COLO829 (cell line): ENCODE measurements around the gene CIAO2B.
"Not testable (repeated sequence)": the region's sequence is repeated elsewhere in the genome, so short reads cannot be mapped to it uniquely, and the experiment has no call there.

Experiments
- DNase-seq: peaks from one replicate; pipeline ENCODE4 v3.0.0; 2012; ENCODE audit warnings: low spot score

Gene CIAO2B

GRCh38 chr16:66955363-66956153, 21.4 kb upstream of the CIAO2B start:
- DNase-seq: not testable (repeated sequence)

GRCh38 chr16:66954097-66954659, 20.0 kb upstream of the CIAO2B start:
- peak; percentile 68 for DNase-seq

GRCh38 chr16:66953462-66954096, 19.4 kb upstream of the CIAO2B start:
- no peak for DNase-seq

DNA sequence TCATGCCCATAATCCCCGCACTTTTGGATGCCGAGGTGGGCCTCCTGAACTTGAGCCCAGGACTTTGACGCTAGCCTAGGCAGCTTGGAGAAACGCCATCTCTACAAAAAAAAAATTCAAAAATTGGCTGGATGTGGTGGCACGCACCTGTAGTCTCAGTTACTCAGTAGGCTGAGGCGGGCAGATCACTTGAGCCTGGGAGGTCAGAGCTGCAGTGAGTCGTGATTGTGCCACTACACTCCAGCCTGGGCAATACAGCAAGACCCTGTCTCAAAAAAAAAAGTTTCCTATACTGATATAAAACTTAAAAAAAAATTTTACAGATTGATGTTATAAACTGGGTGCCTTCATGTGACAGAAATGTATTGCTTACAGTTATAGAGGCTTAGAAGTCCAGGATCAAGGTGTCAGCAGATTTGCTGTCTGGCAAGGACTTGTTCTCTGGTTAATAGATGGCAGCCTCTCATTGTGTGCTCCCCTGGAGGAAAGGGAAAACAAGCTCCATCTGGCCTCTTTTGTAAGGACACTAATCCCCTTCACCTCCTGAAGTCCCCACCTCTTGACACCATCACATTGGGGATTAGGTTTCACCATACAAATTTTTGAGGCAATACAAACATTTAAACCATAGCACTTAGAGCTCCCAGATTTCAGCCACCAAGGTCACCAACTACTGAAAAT, 18.4 kb upstream of the CIAO2B start:
- DNase-seq: no peak

DNA sequence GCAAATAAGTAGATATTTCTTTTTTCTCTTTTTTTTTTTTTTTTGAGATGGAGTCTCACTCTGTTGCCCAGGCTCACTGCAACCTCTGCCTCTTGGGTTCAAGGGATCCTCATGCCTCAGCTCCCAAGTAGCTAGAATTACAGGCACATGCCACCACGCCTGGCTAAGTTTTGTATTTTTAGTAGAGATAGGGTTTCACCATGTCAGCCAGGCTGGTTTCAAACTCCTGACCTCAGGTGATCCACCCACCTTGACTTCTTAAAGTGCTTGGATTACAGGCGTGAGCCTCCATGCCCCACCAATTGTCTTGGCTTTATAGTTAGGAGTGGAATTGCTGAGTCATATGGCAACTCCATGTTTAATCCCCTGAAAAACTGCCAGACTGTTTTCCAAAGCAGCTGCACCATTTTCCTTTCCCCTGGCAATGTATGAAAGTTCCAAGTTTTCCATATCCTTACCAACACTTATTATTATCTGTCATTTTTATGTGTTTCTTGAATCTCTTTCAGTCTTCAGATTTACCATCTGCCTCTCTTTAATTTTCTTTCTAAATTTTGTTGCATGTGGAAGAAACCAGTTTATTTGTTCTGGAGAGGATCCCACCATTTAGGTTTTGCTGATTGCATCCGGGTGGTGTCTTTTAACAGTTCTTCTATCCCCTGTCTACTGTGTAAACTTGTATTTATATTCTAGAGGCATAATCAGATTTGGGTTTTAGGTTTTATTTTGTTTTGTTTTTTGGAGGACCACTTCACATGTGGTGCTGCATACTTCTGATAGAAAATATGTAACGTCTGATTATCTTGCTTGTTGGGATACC, 17.0 kb upstream of the CIAO2B start:
- no peak for DNase-seq

- no peak for DNase-seq
These were observed 16.2 kb upstream of the CIAO2B start for GRCh38 chr16:66950437-66950836.

GRCh38 chr16:66949472-66949871, 15.3 kb upstream of the CIAO2B start:
- DNase-seq: no peak

DNA sequence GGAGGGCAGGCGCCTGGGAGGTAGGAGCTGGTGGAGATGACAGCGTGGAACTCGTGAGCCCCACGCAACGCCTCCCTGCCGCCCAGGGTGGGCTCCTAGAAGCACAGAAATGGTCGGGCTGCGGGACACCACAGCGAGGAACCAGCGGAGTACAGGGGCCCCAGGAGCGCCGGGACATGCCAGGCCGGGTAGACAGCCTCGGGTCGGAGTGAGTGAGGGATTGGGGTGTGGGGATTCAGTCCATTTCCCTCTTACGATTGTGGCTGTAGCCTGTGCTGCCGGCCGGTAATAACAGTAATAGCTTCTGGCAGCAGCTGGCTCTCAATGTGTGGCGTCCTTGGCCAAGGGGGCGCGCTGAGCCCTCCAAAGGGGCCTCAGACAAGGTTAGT, 14.6 kb upstream of the CIAO2B start:
- no peak for DNase-seq

DNA sequence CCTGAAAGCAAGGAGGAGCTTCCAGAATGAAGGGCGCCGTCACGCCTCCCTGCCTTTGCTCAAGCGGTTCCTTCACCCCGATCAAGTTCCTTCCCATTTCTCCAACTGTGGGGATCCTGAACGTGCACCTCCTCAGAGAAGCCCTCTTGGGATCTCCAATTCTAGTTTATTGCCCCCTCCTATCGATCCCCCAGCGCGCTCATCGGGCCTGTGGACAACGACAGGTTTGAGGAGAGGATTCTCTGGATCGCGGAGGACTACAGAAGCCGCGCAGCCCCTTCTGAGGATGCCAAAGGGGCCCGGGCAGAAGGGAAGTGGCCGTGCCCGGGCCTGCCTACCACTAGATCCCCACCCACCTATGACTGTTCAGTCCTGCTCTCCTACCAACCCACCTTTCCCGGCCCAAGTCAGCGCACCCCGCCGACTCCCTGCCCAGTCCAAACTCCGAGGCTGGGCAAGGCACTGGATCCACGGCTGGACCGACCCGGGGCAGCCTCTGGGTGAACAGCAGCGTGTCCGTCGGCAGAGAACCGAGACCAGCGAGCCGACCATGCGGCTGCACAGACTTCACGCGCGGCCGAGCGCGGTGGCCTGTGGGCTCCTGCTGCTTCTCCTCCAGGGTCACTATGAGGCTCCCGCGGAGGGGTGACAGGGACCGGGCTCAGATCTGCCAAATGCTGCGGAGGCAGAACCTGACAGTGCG, 14.1 kb upstream of the CIAO2B start:
- no peak for DNase-seq

GRCh38 chr16:66947302-66948065, 13.3 kb upstream of the CIAO2B start:
- DNase-seq: peak; percentile 84

DNA sequence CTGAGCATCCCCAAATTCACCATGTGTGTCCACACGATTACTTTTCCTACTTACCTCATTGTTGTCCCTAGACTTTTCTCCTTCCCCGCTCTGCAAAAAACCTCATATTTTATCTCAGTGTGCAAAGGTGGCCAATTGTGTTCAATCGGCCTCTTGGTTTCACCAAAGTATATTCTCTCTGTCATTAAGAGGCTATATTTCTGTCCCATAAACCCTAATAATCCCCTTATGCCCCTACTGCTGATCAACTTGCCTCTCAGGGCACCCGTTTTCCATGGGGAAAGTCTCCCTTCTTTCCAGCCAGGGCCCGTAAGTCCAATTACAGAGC, 12.7 kb upstream of the CIAO2B start:
- no peak for DNase-seq

GRCh38 chr16:66946541-66946940, 12.3 kb upstream of the CIAO2B start:
- DNase-seq: no peak

- DNase-seq: no peak
These were observed 11.7 kb upstream of the CIAO2B start for GRCh38 chr16:66945939-66946338.

GRCh38 chr16:66944971-66945370, 10.8 kb upstream of the CIAO2B start:
- not testable (repeated sequence) for DNase-seq

- DNase-seq: no peak
These were observed 9.8 kb upstream of the CIAO2B start for GRCh38 chr16:66944054-66944441.

DNA sequence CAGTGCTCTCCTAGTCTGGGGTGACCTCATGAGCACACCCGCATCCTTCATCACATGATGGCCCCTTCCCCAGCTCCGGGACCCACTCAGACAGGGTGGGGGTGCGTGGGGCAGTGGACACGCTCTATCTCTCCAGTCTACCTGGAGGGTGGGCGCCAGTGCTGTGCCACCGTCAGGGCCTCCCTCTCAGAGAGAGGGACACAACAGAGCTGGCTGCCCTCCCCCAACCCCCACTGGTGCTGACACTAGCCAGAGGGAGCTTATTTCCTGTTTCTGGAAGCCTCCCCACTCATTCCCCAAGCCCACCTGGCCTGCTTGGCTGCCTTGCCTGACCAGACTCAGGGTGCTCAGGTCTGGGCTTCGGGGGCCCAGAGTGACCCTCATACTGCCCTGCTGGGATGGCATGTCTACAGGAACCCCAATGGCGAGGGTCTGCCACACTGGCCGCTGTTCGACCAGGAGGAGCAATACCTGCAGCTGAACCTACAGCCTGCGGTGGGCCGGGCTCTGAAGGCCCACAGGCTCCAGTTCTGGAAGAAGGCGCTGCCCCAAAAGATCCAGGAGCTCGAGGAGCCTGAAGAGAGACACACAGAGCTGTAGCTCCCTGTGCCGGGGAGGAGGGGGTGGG, 9.3 kb upstream of the CIAO2B start:
- DNase-seq: no peak

DNA sequence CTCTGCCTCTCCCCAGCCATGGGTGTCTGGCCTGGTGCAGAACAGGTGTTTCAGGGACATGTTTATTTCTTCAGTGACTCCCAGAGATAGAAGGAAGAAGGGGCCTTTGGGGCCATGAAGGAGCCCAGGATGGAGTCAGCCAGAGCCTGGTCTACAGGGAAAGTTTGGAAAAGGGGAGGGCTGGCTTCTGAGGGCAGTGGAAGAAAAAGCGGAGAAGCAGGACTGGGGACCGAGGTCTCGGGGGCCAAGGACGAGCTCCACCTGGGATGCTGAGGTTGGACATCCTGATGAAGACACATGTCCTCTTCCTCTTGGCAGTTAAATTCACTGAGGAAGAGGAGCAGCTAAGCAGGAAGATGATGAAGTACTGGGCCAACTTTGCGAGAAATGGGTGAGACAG, 8.8 kb upstream of the CIAO2B start:
- no peak for DNase-seq

- no peak for DNase-seq
These were observed 6.0 kb upstream of the CIAO2B start for GRCh38 chr16:66940236-66940635.

GRCh38 chr16:66939366-66939765, 5.2 kb upstream of the CIAO2B start:
- no peak for DNase-seq

- no peak for DNase-seq
These were observed 3.6 kb upstream of the CIAO2B start for GRCh38 chr16:66937725-66938337.
